ENCODE measurements around the gene HOXB6. TPM values are rescaled to one million over a fixed set of nuclear protein-coding genes. Genes with fewer than 3 reads are reported as not detected.

Gene HOXB6
- total RNA-seq, 2 experiments from 2014 or later = not detected

- no peak overlapping the region for H3K27ac Mint-ChIP-seq
- no peak overlapping the region for H3K4me3 Mint-ChIP-seq
- H3K27me3 Mint-ChIP-seq = peaks cover 5% of the 10 kb centered on the region
- no peak for ATAC-seq
- no peaks in the 10 kb centered on the region for H3K36me3 Mint-ChIP-seq (ENCODE audit: low read depth)
- no peak for DNase-seq
- peaks cover 3% of the 10 kb centered on the region for H3K4me1 Mint-ChIP-seq (ENCODE audit: low read depth)
- no peaks in the 10 kb centered on the region for H3K9me3 Mint-ChIP-seq
- CTCF ChIA-PET = no interaction called here
- POLR2A ChIA-PET = no interaction called here
- intact Hi-C loops (cut with micrococcal nuclease) = no loop called here
- TF ChIP-seq CTCF (IDR thresholded peaks at IDR 0.05) = no peak
Observed at GRCh38 chr17:48569674-48570324, 35.0 kb downstream of the HOXB6 start.

GRCh38 chr17:48569240-48569582 lies 35.6 kb downstream of the HOXB6 start:
- CTCF ChIA-PET = no interaction called here
- no peak for ATAC-seq

GRCh38 chr17:48568499-48569239 lies 36.1 kb downstream of the HOXB6 start:
- H3K4me3 Mint-ChIP-seq = no peak overlapping the region
- no peak overlapping the region for H3K27ac Mint-ChIP-seq
- DNase-seq (no peak), ATAC-seq (no peak)
- CTCF ChIA-PET = interaction anchor here (1.8 kb wide), 1 partner anchor 233 kb away, joined by 7 read pairs; no protein-coding TSS in a partner anchor
- H3K4me1 Mint-ChIP-seq (ENCODE audit: low read depth) = peaks cover 3% of the 10 kb centered on the region
- intact Hi-C loops (cut with micrococcal nuclease) = no loop called here
- POLR2A ChIA-PET = interaction anchor here (0.5 kb wide), 1 partner anchor 59 kb away, joined by 3 read pairs; no protein-coding TSS in a partner anchor
- peaks cover 5% of the 10 kb centered on the region for H3K27me3 Mint-ChIP-seq
- no peaks in the 10 kb centered on the region for H3K36me3 Mint-ChIP-seq (ENCODE audit: low read depth)
- TF ChIP-seq CTCF (IDR thresholded peaks at IDR 0.05) = no peak
- H3K9me3 Mint-ChIP-seq = no peaks in the 10 kb centered on the region

More at GRCh38 chr17:48569240-48569582, 35.6 kb downstream of the HOXB6 start:
- POLR2A ChIA-PET = interaction anchor here (0.5 kb wide), 1 partner anchor 59 kb away, joined by 3 read pairs; no protein-coding TSS in a partner anchor
- DNase-seq = no peak
- Mint-ChIP-seq H3K27me3 (peaks cover 5% of the 10 kb centered on the region), H3K4me3 (no peak overlapping the region), H3K36me3 (ENCODE audit: low read depth) (no peaks in the 10 kb centered on the region), H3K27ac (no peak overlapping the region), H3K4me1 (ENCODE audit: low read depth) (peaks cover 3% of the 10 kb centered on the region), H3K9me3 (no peaks in the 10 kb centered on the region)
- intact Hi-C loops (cut with micrococcal nuclease) = no loop called here
- no peak for TF ChIP-seq CTCF (IDR thresholded peaks at IDR 0.05)

GRCh38 chr17:48567646-48568354 lies 37.0 kb downstream of the HOXB6 start:
- H3K9me3 Mint-ChIP-seq = no peaks in the 10 kb centered on the region
- ChIA-PET CTCF (interaction anchor here (1.1 to 1.8 kb wide), 2 partner anchors 25 to 232 kb away, joined by 4 to 7 read pairs; no protein-coding TSS in a partner anchor), POLR2A (interaction anchor here (1.1 kb wide), 1 partner anchor 21 kb away, joined by 3 read pairs; no protein-coding TSS in a partner anchor)
- DNase-seq (no peak), ATAC-seq (no peak)
- TF ChIP-seq CTCF (IDR thresholded peaks at IDR 0.05) = no peak
- H3K27ac Mint-ChIP-seq = no peak overlapping the region
- H3K4me3 Mint-ChIP-seq = no peak overlapping the region
- peaks cover 5% of the 10 kb centered on the region for H3K27me3 Mint-ChIP-seq
- H3K36me3 Mint-ChIP-seq (ENCODE audit: low read depth) = no peaks in the 10 kb centered on the region
- intact Hi-C loops (cut with micrococcal nuclease) = no loop called here
- H3K4me1 Mint-ChIP-seq (ENCODE audit: low read depth) = peaks cover 3% of the 10 kb centered on the region

All from activated CD8-positive, alpha-beta T cell treated with anti-CD3 and anti-CD28 coated beads for 36 hours (primary cell).